ENCODE measurements around the gene CD86.

The CD86 gene

GRCh38 chr3:122077293-122078234 is 22.4 kb downstream of the CD86 start:
- H3K27ac ChIP-seq (ENCODE audit: low read length) = no peak overlapping the region
- H3K4me3 ChIP-seq (ENCODE audit: low read length in 2 of 2) = no peak overlapping the region
- no peaks in the 10 kb centered on the region for H3K27me3 ChIP-seq (ENCODE audit: control insufficient read depth in 1 of 2, insufficient read depth in 2 of 2, low read length in 2 of 2)
- H3K4me1 ChIP-seq (ENCODE audit: control insufficient read depth, insufficient read depth, low read length) = no peaks in the 10 kb centered on the region
- H3K36me3 ChIP-seq (ENCODE audit: control insufficient read depth in 2 of 2, insufficient read depth in 2 of 2, low read length in 2 of 2) = no peaks in the 10 kb centered on the region
- H3K9me3 ChIP-seq (ENCODE audit: control insufficient read depth in 2 of 2, low read length in 2 of 2) = no peaks in the 10 kb centered on the region
- no peak overlapping the region for H3K9ac ChIP-seq (ENCODE audit: low read length in 2 of 2)

GRCh38 chr3:122078235-122078935 is 23.2 kb downstream of the CD86 start:
- H3K27ac ChIP-seq (ENCODE audit: low read length) = no peak overlapping the region
- no peaks in the 10 kb centered on the region for H3K36me3 ChIP-seq (ENCODE audit: control insufficient read depth in 2 of 2, insufficient read depth in 2 of 2, low read length in 2 of 2)
- H3K4me1 ChIP-seq (ENCODE audit: control insufficient read depth, insufficient read depth, low read length) = no peaks in the 10 kb centered on the region
- H3K4me3 ChIP-seq (ENCODE audit: low read length in 2 of 2) = no peak overlapping the region
- no peaks in the 10 kb centered on the region for H3K27me3 ChIP-seq (ENCODE audit: control insufficient read depth in 1 of 2, insufficient read depth in 2 of 2, low read length in 2 of 2)
- H3K9ac ChIP-seq (ENCODE audit: low read length in 2 of 2) = no peak overlapping the region
- H3K9me3 ChIP-seq (ENCODE audit: control insufficient read depth in 2 of 2, low read length in 2 of 2) = no peaks in the 10 kb centered on the region

GRCh38 chr3:122079524-122080206 is 24.5 kb downstream of the CD86 start:
- H3K4me1 ChIP-seq (ENCODE audit: control insufficient read depth, insufficient read depth, low read length) = no peaks in the 10 kb centered on the region
- no peaks in the 10 kb centered on the region for H3K27me3 ChIP-seq (ENCODE audit: control insufficient read depth in 1 of 2, insufficient read depth in 2 of 2, low read length in 2 of 2)
- H3K4me3 ChIP-seq (ENCODE audit: low read length in 2 of 2) = no peak overlapping the region
- no peaks in the 10 kb centered on the region for H3K36me3 ChIP-seq (ENCODE audit: control insufficient read depth in 2 of 2, insufficient read depth in 2 of 2, low read length in 2 of 2)
- H3K9ac ChIP-seq (ENCODE audit: low read length in 2 of 2) = no peak overlapping the region
- H3K9me3 ChIP-seq (ENCODE audit: control insufficient read depth in 2 of 2, low read length in 2 of 2) = no peaks in the 10 kb centered on the region
- H3K27ac ChIP-seq (ENCODE audit: low read length) = no peak overlapping the region

GRCh38 chr3:122080207-122080587 is 25.0 kb downstream of the CD86 start:
- H3K4me3 ChIP-seq (ENCODE audit: low read length in 2 of 2) = no peak overlapping the region
- no peaks in the 10 kb centered on the region for H3K36me3 ChIP-seq (ENCODE audit: control insufficient read depth in 2 of 2, insufficient read depth in 2 of 2, low read length in 2 of 2)
- H3K27ac ChIP-seq (ENCODE audit: low read length) = no peak overlapping the region
- H3K27me3 ChIP-seq (ENCODE audit: control insufficient read depth in 1 of 2, insufficient read depth in 2 of 2, low read length in 2 of 2) = no peaks in the 10 kb centered on the region
- H3K9ac ChIP-seq (ENCODE audit: low read length in 2 of 2) = no peak overlapping the region
- H3K4me1 ChIP-seq (ENCODE audit: control insufficient read depth, insufficient read depth, low read length) = no peaks in the 10 kb centered on the region
- H3K9me3 ChIP-seq (ENCODE audit: control insufficient read depth in 2 of 2, low read length in 2 of 2) = no peaks in the 10 kb centered on the region

- no peak overlapping the region for H3K4me3 ChIP-seq (ENCODE audit: low read length in 2 of 2)
- no peaks in the 10 kb centered on the region for H3K4me1 ChIP-seq (ENCODE audit: control insufficient read depth, insufficient read depth, low read length)
- H3K27ac ChIP-seq (ENCODE audit: low read length) = no peak overlapping the region
- no peaks in the 10 kb centered on the region for H3K27me3 ChIP-seq (ENCODE audit: control insufficient read depth in 1 of 2, insufficient read depth in 2 of 2, low read length in 2 of 2)
- H3K36me3 ChIP-seq (ENCODE audit: control insufficient read depth in 2 of 2, insufficient read depth in 2 of 2, low read length in 2 of 2) = no peaks in the 10 kb centered on the region
- H3K9me3 ChIP-seq (ENCODE audit: control insufficient read depth in 2 of 2, low read length in 2 of 2) = no peaks in the 10 kb centered on the region
- no peak overlapping the region for H3K9ac ChIP-seq (ENCODE audit: low read length in 2 of 2)
Measured at GRCh38 chr3:122081543-122082247, 26.5 kb downstream of the CD86 start.

- no peaks in the 10 kb centered on the region for H3K9me3 ChIP-seq (ENCODE audit: control insufficient read depth in 2 of 2, low read length in 2 of 2)
- H3K27ac ChIP-seq (ENCODE audit: low read length) = no peak overlapping the region
- H3K9ac ChIP-seq (ENCODE audit: low read length in 2 of 2) = no peak overlapping the region
- no peaks in the 10 kb centered on the region for H3K36me3 ChIP-seq (ENCODE audit: control insufficient read depth in 2 of 2, insufficient read depth in 2 of 2, low read length in 2 of 2)
- H3K4me1 ChIP-seq (ENCODE audit: control insufficient read depth, insufficient read depth, low read length) = no peaks in the 10 kb centered on the region
- H3K4me3 ChIP-seq (ENCODE audit: low read length in 2 of 2) = no peak overlapping the region
- H3K27me3 ChIP-seq (ENCODE audit: control insufficient read depth in 1 of 2, insufficient read depth in 2 of 2, low read length in 2 of 2) = no peaks in the 10 kb centered on the region
Measured at GRCh38 chr3:122082357-122082756, 27.2 kb downstream of the CD86 start.

- no peak overlapping the region for H3K4me3 ChIP-seq (ENCODE audit: low read length in 2 of 2)
- no peaks in the 10 kb centered on the region for H3K4me1 ChIP-seq (ENCODE audit: control insufficient read depth, insufficient read depth, low read length)
- no peaks in the 10 kb centered on the region for H3K27me3 ChIP-seq (ENCODE audit: control insufficient read depth in 1 of 2, insufficient read depth in 2 of 2, low read length in 2 of 2)
- H3K27ac ChIP-seq (ENCODE audit: low read length) = no peak overlapping the region
- H3K36me3 ChIP-seq (ENCODE audit: control insufficient read depth in 2 of 2, insufficient read depth in 2 of 2, low read length in 2 of 2) = no peaks in the 10 kb centered on the region
- no peaks in the 10 kb centered on the region for H3K9me3 ChIP-seq (ENCODE audit: control insufficient read depth in 2 of 2, low read length in 2 of 2)
- H3K9ac ChIP-seq (ENCODE audit: low read length in 2 of 2) = no peak overlapping the region
Measured at GRCh38 chr3:122084799-122085198, 29.6 kb downstream of the CD86 start.

- Histone ChIP-seq H3K4me3 (ENCODE audit: low read length in 2 of 2) (no peak overlapping the region), H3K27ac (ENCODE audit: low read length) (no peak overlapping the region), H3K4me1 (ENCODE audit: control insufficient read depth, insufficient read depth, low read length) (no peaks in the 10 kb centered on the region), H3K9me3 (ENCODE audit: control insufficient read depth in 2 of 2, low read length in 2 of 2) (no peaks in the 10 kb centered on the region), H3K27me3 (ENCODE audit: control insufficient read depth in 1 of 2, insufficient read depth in 2 of 2, low read length in 2 of 2) (no peaks in the 10 kb centered on the region), H3K36me3 (ENCODE audit: control insufficient read depth in 2 of 2, insufficient read depth in 2 of 2, low read length in 2 of 2) (no peaks in the 10 kb centered on the region), H3K9ac (ENCODE audit: low read length in 2 of 2) (no peak overlapping the region)
Measured at GRCh38 chr3:122085673-122086072, 30.5 kb downstream of the CD86 start.

GRCh38 chr3:122088531-122088930 is 33.4 kb downstream of the CD86 start:
- H3K27ac ChIP-seq (ENCODE audit: low read length) = no peak overlapping the region

GRCh38 chr3:122091602-122092295 is 36.6 kb downstream of the CD86 start:
- Histone ChIP-seq H3K27me3 (ENCODE audit: control insufficient read depth in 1 of 2, insufficient read depth in 2 of 2, low read length in 2 of 2) (no peaks in the 10 kb centered on the region), H3K9me3 (ENCODE audit: control insufficient read depth in 2 of 2, low read length in 2 of 2) (no peaks in the 10 kb centered on the region), H3K4me3 (ENCODE audit: low read length in 2 of 2) (no peak overlapping the region), H3K9ac (ENCODE audit: low read length in 2 of 2) (no peak overlapping the region), H3K27ac (ENCODE audit: low read length) (no peak overlapping the region), H3K36me3 (ENCODE audit: control insufficient read depth in 2 of 2, insufficient read depth in 2 of 2, low read length in 2 of 2) (no peaks in the 10 kb centered on the region), H3K4me1 (ENCODE audit: control insufficient read depth, insufficient read depth, low read length) (no peaks in the 10 kb centered on the region)

More at GRCh38 chr3:122088531-122088930, 33.4 kb downstream of the CD86 start:
- Histone ChIP-seq H3K27me3 (ENCODE audit: control insufficient read depth in 1 of 2, insufficient read depth in 2 of 2, low read length in 2 of 2) (no peaks in the 10 kb centered on the region), H3K4me3 (ENCODE audit: low read length in 2 of 2) (no peak overlapping the region), H3K36me3 (ENCODE audit: control insufficient read depth in 2 of 2, insufficient read depth in 2 of 2, low read length in 2 of 2) (no peaks in the 10 kb centered on the region), H3K4me1 (ENCODE audit: control insufficient read depth, insufficient read depth, low read length) (no peaks in the 10 kb centered on the region), H3K9ac (ENCODE audit: low read length in 2 of 2) (no peak overlapping the region), H3K9me3 (ENCODE audit: control insufficient read depth in 2 of 2, low read length in 2 of 2) (no peaks in the 10 kb centered on the region)
